Measurements from ENCODE around the gene USP47.

USP47 gene

DNA sequence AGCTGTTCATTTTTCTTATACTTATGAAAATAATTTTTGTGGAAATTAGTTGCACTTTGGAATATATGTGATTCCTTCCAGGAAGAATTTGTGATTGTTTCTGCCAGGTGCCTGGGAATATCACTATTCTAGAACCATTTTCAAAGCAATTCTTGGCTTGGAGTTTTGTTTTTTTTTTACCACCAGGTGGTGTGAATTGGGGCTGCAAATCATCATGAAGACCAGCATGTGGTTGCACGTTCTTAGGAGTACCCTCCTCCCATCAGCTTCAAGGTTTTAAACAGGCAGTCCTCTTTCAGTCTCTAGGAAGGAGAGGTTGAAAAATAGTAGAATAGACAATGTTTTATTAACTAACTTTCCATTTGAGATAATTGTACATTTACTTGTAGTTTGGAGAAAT, 25.9 kb downstream of the USP47 start:
- DNase-seq (ENCODE audit: low spot score): no peak

DNA sequence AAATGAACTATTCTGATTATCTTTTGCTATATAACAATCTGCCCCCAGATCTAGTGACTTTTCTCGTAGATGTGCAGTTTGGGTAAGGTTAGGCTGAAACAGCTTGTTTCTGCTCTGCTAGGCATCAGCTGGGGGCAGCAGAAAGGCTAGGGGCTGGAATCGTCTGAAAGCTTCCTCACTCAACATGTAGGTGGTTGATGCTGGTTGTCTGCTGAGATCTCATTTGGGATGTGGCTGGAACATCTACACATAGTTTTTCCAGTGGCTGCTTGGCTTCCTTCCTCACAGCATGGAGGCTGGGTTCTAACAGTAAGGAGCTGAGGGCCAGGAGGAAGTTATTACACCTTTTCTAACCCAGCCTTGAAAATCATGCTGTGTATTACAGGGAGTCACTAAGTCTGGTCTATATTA, 30.2 kb downstream of the USP47 start:
- DNase-seq (ENCODE audit: low spot score): peak; percentile 16

DNA sequence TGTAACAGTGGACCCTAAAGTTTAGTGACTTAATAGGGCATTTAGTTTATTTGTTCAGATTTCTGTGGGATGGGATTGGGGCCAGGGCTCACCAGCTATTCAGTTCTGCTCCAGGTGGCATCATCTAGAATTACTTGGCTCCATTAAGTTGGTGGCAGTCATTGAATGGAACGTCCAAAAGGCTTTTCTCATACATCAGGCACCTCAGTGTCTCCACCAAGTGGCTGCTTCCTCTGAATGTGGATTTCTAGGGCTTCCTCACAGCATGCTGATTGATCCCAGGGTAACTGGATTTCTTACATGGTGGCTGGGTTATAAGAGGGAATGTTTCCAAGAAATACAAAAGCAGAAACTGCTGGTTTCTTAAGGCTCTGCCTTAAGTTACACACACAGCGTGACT, 34.7 kb downstream of the USP47 start:
- peak; percentile 43 for DNase-seq (ENCODE audit: low spot score)

DNA sequence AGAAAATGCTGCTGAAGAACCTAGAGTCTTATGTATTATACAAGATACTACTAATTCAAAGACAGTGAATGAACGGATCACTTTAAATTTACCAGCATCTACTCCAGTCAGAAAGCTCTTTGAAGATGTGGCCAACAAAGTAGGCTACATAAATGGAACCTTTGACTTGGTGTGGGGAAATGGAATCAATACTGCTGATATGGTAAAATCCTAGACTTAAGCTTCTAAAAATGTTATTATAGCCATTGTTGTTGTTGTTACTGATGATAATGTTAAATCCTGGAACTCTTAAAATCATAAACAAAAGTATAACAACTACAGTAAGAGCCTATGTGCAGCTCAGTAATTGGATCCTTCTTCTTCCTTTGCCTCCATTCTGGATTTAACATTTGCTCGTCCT, 38.4 kb downstream of the USP47 start:
- no peak for DNase-seq (ENCODE audit: low spot score)

DNA sequence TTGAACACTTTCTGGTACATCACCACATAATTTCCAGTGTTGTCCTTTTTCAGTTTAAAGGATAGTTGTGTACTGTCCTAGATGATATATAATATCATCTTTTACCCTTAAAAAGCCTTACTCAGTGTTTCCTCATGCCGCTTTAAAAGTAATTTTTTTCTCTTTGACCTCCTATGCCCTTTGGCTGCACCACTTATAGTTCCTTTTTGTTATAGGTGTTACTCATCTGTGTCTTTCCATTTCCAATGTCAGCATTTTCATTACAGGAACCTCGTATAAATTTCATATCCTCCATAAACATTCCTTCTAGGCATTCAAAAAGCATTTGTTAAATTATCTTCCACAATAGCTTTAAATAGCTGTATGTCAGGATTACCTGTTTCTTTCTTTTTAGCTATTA, 40.8 kb downstream of the USP47 start:
- DNase-seq (ENCODE audit: low spot score): no peak

DNA sequence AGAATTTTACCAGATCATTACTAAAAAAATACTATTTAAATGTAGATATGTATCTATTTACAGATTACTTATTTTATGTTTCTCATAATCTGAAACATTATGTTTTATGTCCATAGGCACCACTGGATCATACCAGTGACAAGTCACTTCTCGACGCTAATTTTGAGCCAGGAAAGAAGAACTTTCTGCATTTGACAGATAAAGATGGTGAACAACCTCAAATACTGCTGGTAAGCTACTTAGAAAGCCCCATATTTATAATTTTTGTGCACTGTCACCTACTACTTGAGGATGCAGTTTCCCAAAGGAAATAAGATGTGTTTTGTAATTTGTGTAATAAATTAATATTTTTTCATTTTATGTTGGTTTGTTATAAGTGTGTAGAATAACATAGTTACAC, 42.6 kb downstream of the USP47 start:
- no peak for DNase-seq (ENCODE audit: low spot score)

DNA sequence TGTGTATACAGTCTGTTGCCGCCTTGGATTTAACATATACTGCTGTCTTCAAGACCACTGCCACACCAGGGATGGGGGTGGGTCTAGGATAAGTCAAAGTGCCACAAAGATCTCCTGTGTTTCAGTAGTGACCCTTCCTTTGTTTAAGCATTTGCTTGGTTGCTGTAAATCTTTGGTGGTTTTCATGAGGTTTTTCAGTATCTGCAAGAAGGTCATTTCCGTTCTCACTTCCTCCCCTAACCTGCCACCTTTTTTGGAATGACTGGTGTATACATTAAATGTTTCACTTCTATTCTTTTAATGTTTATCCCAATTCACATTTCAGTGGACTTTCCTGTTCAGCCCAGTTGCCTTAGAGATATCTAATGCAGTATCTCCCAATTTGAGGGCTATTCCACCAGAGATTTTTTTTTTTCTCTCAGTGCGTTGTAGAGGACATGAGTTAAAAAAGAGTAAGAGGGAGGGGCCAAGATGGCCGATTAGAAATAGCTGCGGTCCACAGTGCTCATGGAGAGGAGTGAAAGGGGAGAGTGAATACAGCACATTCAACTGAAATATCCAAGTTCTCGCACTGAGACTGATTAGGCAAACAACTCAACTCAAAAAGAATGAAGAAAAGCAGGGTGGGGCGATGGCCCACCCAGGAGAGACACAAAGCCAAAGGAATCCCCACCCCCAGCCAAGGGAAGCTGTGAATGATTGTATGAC, 43.2 kb downstream of the USP47 start:
- DNase-seq (ENCODE audit: low spot score): no peak

DNA sequence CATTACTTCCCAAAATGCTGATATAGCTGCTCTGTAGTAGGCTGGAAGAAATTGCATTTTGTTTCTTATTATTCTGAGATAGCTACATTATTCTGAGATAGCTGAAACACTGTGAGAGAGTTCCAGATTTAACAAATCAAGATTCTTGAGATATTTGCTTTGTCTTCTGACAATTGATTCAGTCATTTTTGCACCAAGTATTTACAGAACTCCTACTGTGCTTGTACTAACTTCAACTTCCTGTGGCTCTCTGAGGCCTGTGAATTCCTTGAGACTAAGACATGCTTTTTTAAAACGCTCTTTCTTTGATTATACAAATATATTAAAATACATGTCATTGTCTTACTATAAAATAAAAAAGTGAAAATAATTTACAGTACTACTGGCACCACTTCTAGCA, 52.7 kb downstream of the USP47 start:
- DNase-seq (ENCODE audit: low spot score): no peak

DNA sequence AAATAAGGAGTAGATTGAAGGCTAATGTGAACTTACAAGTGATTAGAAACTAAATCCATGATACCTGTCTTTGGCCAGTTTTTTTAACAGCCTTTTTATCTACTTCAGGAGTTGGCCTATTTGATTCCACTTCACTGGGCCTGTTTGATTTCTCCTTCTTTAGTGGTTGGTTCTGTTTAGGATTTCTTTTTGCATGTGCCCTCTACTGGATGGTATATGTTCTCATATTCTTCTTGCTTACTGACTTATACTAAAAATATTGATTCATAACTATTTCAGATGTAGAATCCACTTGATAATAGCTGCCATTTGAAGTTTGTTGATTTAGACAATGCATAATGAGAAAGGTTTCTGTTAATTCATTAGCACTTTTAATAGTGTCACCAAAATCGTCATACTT, 53.9 kb downstream of the USP47 start:
- peak; percentile 18 for DNase-seq (ENCODE audit: low spot score)

DNA sequence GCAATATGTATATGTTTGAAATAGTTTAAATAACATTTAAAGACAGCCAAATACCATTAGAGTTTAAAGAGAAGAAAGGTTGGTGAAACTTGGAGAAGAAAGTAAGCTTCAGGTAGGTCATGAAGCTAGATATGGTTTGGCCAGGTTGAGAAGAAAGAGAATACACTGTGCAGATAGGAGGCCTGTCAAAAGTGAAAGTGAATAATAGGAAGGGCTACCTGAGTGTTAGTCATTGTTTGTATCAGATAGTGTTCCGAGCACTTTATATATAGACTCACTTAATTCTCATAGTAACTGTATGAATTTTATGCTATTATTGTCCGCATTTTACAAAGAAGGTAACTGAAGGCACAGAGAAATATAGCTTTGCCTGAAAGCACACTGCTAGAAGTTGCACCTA, 56.9 kb downstream of the USP47 start:
- no peak for DNase-seq (ENCODE audit: low spot score)

DNA sequence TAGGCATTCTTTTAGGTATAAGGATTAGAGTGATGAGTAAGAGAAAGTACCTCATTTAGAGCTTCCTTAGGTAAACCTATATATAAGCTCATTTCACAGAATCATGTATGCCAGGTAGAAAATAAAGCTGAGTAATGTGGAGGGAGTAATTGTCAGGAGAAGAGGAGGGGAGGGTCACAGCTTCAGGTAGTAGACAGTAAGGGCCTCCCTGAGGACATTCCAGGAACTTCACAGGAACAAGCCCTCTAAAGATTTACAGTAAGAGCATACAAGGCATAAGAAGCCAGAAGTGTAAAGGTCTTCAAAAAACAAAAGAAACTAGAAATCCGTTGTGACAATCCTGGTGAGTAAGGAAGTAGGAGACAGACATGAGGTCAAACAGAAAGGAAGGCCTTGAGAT, 57.6 kb downstream of the USP47 start:
- no peak for DNase-seq (ENCODE audit: low spot score)

DNA sequence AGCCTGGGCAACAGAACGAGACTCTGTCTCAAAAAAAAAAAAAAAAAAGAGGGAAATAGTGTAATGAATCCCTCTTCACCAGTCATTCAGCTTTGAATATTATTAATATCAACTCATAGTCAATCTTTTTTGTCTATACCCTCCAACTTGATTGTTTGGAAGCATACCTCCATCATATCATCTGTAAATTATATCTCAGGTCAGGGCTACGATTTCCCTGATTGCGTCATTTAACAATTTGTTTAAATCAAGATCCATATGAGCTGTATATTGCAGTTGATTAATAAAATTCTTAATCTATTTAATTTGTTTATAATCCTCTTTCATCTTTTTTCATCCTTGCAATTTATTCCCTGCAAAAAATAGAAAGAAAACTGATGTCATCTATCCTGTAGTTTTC, 60.2 kb downstream of the USP47 start:
- no peak for DNase-seq (ENCODE audit: low spot score)

DNA sequence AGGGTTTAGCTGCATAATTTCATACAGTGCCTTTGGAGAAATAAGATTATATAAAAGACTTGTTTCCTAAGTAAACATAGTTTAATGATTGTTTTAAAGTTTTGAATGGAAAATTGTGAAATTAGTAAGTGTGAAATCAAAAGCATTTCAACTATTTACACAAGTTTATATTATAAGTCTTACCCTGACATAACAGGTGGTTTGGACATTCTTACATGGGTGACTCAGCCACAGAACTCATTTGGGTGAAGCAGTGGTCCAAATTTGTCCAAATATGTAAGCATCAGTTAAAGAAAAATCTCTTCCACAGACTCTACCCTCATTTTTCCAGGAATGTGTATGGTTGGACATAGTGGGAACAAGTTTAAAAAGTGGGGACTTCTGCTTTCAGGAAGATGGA, 68.0 kb downstream of the USP47 start:
- DNase-seq (ENCODE audit: low spot score): no peak

DNA sequence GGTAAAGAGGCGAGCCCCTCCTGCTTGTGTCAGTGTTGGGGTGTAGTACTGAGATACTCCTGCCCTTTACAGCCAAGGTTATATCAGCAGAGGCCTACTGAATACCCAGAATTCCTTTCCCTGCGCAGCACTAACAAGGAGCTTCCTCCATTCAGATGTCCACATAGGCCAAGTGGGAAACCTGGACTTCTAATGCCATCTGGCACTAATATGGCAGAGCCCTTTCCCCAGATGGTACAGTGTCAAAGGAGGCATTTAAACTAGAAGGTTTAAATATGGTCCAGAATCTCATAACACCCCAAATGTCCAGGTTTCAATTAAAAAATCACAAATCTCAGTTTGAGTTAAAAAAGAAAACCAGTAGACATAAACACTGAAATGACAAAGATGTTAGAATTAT, 68.8 kb downstream of the USP47 start:
- no peak for DNase-seq (ENCODE audit: low spot score)

DNA sequence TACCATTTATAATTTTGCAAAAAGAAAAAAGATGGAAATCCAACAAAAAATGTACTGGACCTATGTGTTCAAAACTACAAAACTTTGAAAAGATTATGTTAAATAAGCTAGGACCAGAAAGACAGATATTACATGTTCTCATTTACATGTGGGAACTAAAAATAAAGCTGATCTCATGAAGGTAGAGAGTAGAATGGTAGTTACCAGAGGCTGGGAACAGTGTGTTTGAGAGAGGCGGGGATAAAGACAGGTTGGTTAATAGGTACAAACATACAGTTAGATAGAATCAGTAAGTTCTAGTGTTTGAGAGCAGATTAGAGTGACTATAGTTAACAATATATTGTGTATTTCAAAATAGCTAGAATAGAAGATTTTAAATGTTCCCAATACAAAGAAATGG, 71.6 kb downstream of the USP47 start:
- no peak for DNase-seq (ENCODE audit: low spot score)

DNA sequence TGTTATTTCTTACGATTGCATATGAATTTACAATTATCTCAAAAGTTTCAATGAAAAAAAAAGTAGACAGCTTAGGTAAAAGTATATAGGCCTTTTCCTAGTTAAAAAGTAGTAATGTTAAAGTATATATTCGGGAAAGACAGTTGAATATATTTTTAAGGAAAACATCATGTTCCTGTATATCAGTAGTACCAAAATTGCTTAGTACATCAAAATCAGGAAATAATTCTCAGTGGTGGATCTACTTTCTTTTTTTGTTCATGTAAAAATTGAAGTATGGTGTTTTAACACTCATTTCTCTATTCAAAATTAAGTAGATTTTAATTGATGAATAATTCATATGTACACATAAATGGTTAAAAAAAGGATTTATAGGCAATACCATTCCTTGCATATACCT, 73.9 kb downstream of the USP47 start:
- no peak for DNase-seq (ENCODE audit: low spot score)

DNA sequence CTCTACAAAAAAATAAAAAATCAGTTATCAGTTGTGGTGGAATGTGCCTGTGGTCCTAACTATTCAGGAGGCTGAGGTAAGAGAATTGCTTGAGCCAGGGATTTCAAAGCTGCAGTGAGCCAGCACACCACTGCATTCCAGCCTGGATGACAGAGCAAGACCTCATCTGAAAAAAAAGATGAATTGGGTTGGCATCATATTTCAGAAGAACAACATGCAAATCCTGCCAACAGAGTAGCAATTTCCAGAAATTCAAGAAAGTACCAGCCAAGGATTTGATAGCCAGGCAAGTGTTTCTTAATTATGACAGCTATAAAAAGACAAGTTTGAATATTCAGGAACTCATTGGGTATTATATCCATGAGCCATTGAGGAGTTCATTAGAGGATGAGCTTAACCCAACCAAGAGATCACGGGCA, 75.2 kb downstream of the USP47 start:
- no peak for DNase-seq (ENCODE audit: low spot score)

DNA sequence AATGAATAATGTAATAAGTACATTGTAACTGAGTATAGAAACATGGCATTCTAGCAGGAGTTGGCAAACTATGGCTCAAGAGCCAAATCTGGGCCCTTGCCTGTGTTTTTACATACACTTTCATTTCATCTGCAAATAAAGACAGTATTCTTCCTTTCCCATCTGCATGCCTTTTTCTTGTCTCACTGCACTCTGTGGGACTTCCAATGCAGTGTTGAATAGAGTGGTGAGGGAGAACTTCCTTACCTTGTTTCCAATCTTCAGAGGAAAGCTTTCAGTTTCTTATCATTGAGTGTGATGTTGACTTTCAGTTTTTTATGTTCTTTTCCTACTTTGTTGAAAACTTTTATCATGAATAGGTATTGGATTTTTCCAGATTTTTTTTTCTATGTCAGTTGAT, 82.1 kb downstream of the USP47 start:
- no peak for DNase-seq (ENCODE audit: low spot score)

DNA sequence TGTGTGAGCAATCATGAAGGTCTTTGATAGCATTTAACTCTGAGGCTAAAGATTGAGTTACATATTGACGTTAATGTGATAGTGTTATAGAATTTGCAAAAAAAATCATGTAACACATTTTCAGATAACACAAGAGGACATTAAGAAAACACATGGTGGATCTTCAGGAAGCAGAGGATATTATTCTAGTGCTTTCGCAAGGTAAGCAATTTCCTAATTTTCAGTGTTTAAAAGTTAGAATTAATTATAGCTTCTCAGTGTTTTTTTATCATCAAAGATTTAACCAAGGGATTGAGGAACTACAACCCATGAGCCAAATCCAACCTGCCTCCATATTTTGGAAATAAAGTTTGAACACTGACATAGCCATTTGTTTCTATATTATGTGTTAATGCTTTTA, 88.1 kb downstream of the USP47 start:
- no peak for DNase-seq (ENCODE audit: low spot score)

DNA sequence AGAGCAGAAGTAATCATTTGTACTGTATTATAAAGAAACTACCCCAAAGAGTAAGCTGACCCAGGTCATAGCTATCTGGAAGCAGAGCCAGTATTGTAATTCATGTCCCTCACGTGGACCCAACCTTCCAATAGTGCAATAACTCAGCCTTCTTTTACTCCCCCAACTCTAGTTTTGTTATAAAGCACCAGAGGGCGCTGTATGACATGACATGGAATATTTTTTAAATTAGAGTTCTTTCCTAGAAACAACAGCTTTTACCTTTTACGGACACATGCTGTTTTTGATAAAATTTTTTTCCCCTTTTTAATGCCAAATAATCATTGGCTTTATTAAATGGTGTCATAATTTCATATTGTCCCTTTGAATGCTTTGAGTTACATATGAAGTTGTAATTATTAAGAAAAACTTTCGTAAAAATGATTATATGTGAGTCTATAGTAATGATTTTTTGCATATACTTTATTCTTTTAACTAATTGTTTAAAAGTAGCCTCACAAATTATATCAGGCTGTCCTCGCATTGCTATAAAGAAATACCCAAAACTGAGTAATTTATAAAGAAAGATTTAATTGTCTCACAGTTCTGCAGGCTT, 89.8 kb downstream of the USP47 start:
- peak; percentile 71 for DNase-seq (ENCODE audit: low spot score)

DNA sequence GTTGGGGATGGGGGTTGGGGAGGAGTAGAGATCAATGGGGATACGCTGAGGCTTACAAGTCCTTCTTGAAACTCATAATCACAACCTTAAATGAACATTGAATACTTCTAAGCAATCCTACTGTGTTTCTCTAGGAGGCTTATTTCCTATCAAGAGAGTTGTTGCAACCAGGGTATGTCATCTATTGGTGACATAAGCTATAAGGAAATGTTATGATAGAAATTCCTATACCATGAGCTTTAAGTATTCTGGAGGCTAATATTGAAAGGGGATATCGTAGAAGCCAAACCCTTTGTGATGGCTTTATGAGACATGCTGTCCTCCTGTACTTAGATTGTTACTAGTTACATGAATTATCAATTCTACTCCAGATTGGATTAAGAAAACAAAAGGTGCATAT, 93.8 kb downstream of the USP47 start:
- DNase-seq (ENCODE audit: low spot score): no peak

DNA sequence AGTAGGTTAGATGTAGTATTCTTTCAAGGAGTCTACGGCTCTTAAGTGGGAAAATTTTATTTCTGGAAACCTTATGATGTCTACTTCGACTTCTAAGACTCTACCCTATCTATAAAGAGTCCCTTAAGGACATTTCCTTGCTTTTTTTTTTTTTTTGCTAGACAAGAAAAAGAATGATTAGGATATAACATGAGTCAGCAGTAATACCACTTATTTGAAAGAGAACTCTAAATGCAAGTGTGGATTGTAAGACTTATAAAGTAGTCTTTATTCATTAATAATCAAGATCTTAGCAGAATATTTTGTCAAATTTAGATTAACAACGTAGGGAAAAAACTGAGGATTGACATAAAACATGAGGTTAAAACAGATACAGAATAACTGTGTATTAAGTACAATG, 95.7 kb downstream of the USP47 start:
- no peak for DNase-seq (ENCODE audit: low spot score)

DNA sequence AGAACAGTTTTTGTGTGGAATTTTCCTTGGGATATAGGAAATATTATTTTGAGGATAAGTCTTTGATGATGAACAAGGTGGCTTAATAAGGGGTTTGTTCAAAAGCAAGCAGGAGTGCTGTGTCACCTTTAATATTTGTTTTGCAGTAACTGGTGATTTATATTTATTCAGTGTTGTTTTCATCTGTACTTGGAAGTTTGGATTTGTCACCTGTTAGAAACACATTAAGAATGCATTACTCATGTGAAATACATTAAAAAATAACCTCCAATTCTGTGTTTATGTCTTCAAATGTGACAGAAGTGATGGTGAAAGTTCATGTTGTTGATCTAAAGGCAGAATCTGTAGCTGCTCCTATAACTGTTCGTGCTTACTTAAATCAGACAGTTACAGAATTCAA, 96.2 kb downstream of the USP47 start:
- no peak for DNase-seq (ENCODE audit: low spot score)

DNA sequence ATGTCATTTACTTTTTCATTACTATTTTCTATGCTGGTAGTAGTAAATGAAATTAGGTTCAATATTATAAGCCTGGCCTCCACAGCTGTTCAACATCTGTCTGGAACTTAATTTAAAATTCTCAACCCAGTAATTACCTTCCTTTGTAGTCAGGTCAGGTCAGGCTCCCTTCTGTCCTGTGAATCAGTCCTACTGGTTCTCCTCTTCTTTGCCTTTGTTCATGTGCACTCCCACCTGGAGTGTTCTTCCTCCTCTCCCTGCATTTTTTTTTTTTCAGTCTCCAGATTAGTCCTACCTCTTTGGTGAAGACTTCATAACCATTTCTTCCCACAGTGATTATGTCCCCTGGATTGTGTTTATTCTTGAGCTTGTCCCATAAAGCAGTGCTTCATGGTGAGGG, 98.8 kb downstream of the USP47 start:
- DNase-seq (ENCODE audit: low spot score): no peak
